ENCODE measurements around the gene NAALADL2.

Gene NAALADL2

GRCh38 chr3:175207361-175207760 is 348.2 kb downstream of the NAALADL2 start:
- DNase-seq (ENCODE audit: low spot score) = no peak

GRCh38 chr3:175208326-175208725 is 349.2 kb downstream of the NAALADL2 start:
- DNase-seq (ENCODE audit: low spot score) = no peak

DNA sequence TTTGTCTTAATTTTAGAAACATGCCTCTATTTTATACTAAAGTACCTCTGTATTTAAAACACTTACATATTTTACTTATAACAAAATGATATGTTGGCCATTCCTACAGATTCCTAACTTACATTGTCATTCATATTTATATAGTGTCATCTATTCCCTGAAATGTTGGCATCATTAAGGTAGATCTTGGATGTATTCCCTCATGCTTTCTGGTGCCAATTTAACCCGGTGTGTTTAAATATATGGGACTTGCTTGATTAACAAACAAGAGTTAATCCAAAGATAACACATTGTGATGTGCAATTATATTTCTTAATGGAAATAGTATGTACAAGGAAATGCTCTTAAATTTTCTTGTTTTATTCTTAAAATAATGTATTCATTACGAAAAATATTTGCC is 352.3 kb downstream of the NAALADL2 start:
- DNase-seq (ENCODE audit: low spot score) = no peak

- no peak for DNase-seq (ENCODE audit: low spot score)
Measured at GRCh38 chr3:175212896-175213295, 353.8 kb downstream of the NAALADL2 start.

GRCh38 chr3:175214216-175214615 is 355.1 kb downstream of the NAALADL2 start:
- no peak for DNase-seq (ENCODE audit: low spot score)

DNA sequence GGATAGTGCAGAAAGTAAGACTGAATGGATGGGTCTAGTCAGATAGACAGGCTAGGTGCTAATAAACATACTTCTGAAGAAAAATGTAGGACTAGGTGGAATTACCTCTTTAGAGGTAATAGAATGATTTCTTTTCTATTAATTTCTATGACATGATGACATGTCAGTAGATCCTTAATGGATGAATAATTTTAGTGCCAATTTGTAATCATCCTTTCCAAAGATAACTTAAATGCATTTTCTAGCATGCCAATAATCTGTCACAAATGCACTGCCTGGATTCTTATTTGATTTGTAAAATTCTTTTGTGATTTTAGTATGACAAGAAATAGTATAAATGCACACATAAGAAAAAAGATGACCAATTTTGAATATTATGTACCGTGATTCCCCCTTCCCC is 356.7 kb downstream of the NAALADL2 start:
- no peak for DNase-seq (ENCODE audit: low spot score)

- no peak for DNase-seq (ENCODE audit: low spot score)
Measured at GRCh38 chr3:175222356-175222755, 363.2 kb downstream of the NAALADL2 start.

- no peak for DNase-seq (ENCODE audit: low spot score)
Measured at GRCh38 chr3:175224051-175224450, 364.9 kb downstream of the NAALADL2 start.

- no peak for DNase-seq (ENCODE audit: low spot score)
Measured at GRCh38 chr3:175226444-175226843, 367.3 kb downstream of the NAALADL2 start.

DNA sequence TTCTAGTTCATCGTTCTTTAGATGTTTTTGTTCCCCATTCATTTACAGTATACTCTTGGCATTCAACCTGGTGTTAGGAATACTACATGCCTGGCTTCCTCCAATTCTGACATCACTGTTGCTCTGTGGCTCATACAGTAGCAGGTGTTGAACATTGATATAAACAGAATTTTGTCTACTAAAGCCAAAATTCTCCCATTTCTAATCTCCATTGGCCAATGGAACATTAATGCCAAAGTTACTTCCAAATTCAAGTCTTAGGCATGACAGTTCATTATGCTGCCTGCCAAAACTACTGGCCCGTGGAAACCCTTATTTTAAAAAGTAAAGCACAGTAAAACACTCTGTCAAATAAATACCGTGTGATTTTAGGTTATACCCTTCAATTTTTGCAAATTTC is 368.0 kb downstream of the NAALADL2 start:
- no peak for DNase-seq (ENCODE audit: low spot score)

GRCh38 chr3:175233957-175234940 is 375.1 kb downstream of the NAALADL2 start:
- no peak for DNase-seq (ENCODE audit: low spot score)

GRCh38 chr3:175238801-175239200 is 379.7 kb downstream of the NAALADL2 start:
- no peak for DNase-seq (ENCODE audit: low spot score)

- DNase-seq (ENCODE audit: low spot score) = no peak
Measured at GRCh38 chr3:175240921-175241320, 381.8 kb downstream of the NAALADL2 start.

DNA sequence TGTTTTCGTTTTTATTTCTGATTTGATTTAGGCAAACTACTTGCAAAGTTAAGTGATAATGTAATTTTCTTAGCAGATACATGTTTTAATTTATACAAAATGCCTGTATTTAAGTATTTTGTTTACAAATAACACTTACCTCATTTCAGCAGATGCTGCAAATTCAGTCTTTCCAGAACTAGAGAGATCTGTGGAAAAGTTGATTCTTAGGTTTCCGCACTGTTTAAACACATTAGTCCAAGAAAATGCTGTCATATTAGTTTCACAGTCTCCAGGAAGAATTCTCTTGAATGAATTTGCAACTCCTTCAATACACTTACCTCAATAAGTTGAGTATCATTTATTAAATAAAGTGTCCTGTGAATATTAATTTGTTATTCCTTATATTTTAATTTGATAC is 383.1 kb downstream of the NAALADL2 start:
- no peak for DNase-seq (ENCODE audit: low spot score)

- DNase-seq (ENCODE audit: low spot score) = no peak
Measured at GRCh38 chr3:175246234-175246633, 387.1 kb downstream of the NAALADL2 start.

GRCh38 chr3:175246766-175247165 is 387.6 kb downstream of the NAALADL2 start:
- no peak for DNase-seq (ENCODE audit: low spot score)

GRCh38 chr3:175247629-175248028 is 388.5 kb downstream of the NAALADL2 start:
- DNase-seq (ENCODE audit: low spot score) = no peak

DNA sequence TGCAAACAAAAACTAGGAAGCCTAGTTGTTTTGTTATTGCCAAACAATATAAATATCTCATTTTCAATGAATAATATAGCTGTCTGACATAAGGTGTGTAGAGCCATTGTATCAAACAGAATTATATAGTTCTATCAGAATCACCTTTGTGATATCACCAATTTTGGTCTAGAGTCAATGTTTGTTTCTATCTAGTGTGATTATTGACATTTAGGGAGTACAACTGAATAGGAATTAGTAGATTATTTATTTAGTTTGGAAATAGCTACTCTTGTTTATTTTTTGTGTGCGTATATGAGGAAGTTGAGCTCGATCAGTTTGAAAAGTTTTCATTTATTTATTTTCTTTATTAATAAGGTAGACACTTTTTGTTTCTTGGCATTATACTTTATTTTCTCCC is 389.7 kb downstream of the NAALADL2 start:
- no peak for DNase-seq (ENCODE audit: low spot score)

- no peak for DNase-seq (ENCODE audit: low spot score)
Measured at GRCh38 chr3:175255698-175256097, 396.6 kb downstream of the NAALADL2 start.

DNA sequence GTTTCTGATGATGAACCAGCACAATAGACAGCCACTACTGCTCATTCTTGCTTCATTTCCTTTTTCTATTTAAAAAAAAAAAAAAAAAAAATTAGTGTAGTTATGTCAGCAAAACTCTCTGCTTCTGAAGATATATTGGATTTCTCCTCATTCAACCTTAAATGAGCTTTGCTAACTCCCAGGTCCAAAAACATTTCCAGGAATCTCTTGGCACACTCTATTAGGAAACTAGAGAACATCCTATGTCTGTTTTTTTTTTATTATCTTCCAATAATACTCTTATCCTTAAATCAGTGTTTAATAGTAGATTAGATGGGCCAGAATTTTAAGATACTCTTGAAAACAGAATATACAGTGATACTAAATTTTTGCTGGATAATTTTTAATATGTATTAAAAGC is 398.0 kb downstream of the NAALADL2 start:
- no peak for DNase-seq (ENCODE audit: low spot score)

- no peak for DNase-seq (ENCODE audit: low spot score)
Measured at GRCh38 chr3:175258763-175259162, 399.6 kb downstream of the NAALADL2 start.

GRCh38 chr3:175260145-175260794 is 401.1 kb downstream of the NAALADL2 start:
- no peak for DNase-seq (ENCODE audit: low spot score)

GRCh38 chr3:175266478-175266877 is 407.3 kb downstream of the NAALADL2 start:
- DNase-seq (ENCODE audit: low spot score) = no peak
